HCT116 (cell line): ENCODE measurements around the gene KIF26A. TPM values are rescaled to one million over a fixed set of nuclear protein-coding genes. Genes with fewer than 3 reads are reported as not detected.

Source experiments
- ATAC-seq: fragments of 200-7000 bp; cut with Tn5 transposase; 2 replicates; pipeline ENCODE4 v1.9.1; 2020; ENCODE audit warnings: mild to moderate bottlenecking, moderate library complexity
- BruUV-seq: library from RNA; stranded (reverse); fragments of 400-500 nt; replicated peaks from 2 replicates; lab custom pipeline; 2021; lab: Mats Ljungman, UMichigan
- CTCF ChIA-PET: fragments of 300-600 bp; sonication (Branson Sonifier 250); formaldehyde crosslinking; loops from one replicate; lab custom pipeline; 2021; ENCODE audit warnings: antibody characterized with exemption; lab: Charles Lee
- POLR2A ChIA-PET: fragments of 300-600, 350-600 bp; sonication (Branson Sonifier 250); formaldehyde crosslinking; loops from one replicate; lab custom pipeline; 2021; ENCODE audit warnings: antibody characterized with exemption; lab: Charles Lee
- RAD21 ChIA-PET, 2 experiments: fragments of 300-600 bp; sonication (Branson Sonifier 250); formaldehyde crosslinking; loops; one replicate each; lab custom pipeline; 2023; ENCODE audit warnings: low total read pairs in 2 of 2; ENCODE audit not compliant: uncharacterized antibody in 2 of 2, unreplicated experiment in 2 of 2, low non-redundant PET in 1 of 2; lab: Charles Lee
- DNase-seq: peaks from one replicate; pipeline ENCODE4 v3.0.0-alpha.2; 2010; ENCODE audit warnings: low read depth, low spot score
- H2AFZ ChIP-seq: fragments of 200-600 bp; shearing (Covaris generic), sonication (generic); 2 replicates; pipeline ENCODE4 v1.6.1; 2017; ENCODE audit warnings: low read depth, mixed run types, mixed read lengths, antibody characterized with exemption, low read length; ENCODE audit not compliant: poor library complexity, severe bottlenecking
- H3K27ac ChIP-seq: 2 replicates; pipeline ENCODE4 v1.5.1; 2012; ENCODE audit warnings: low read depth, low read length
- H3K27me3 ChIP-seq: fragments of 200-600 bp; sonication (generic); 2 replicates; pipeline ENCODE4 v1.6.1; 2016; ENCODE audit warnings: mixed run types, low read length, mixed read lengths; ENCODE audit not compliant: insufficient read depth
- H3K36me3 ChIP-seq, 2 experiments: fragments of 200-500 bp in 1 of 2; fragments of 200-600 bp in 1 of 2; sonication (Bioruptor generic) in 1 of 2; sonication (generic) in 1 of 2; 2 replicates each; pipeline versions ENCODE4 v1.5.1 to v1.6.1; 2014 to 2016; ENCODE audit warnings: low read length in 2 of 2, inconsistent platforms in 1 of 2, mixed read lengths in 1 of 2, mixed run types in 1 of 2; ENCODE audit not compliant: insufficient read depth in 2 of 2, control insufficient read depth in 1 of 2
- H3K4me1 ChIP-seq, 2 experiments: fragments of 200-600 bp in 1 of 2; sonication (generic) in 1 of 2; 2 replicates each; pipeline versions ENCODE4 v1.5.1 to v1.6.1; 2012 to 2017; ENCODE audit warnings: low read length in 2 of 2, inconsistent platforms in 1 of 2, mild to moderate bottlenecking in 1 of 2, mixed read lengths in 1 of 2, mixed run types in 1 of 2, moderate library complexity in 1 of 2; ENCODE audit not compliant: insufficient read depth in 2 of 2, control insufficient read depth in 1 of 2
- H3K4me2 ChIP-seq: fragments of 200-600 bp; sonication (generic); 2 replicates; pipeline ENCODE4 v1.6.1; 2017; ENCODE audit warnings: mixed run types, low read length, mixed read lengths
- H3K4me3 ChIP-seq, 2 experiments: fragments of 200-600 bp in 1 of 2; sonication (generic) in 1 of 2; replicated peaks in 1 of 2; 2 replicates each; pipeline ENCODE4 v1.5.1; 2011 to 2016; ENCODE audit warnings: low read length in 2 of 2, control low read depth in 1 of 2, low read depth in 1 of 2, mild to moderate bottlenecking in 1 of 2, mixed read lengths in 1 of 2, mixed run types in 1 of 2
- H3K79me2 ChIP-seq: fragments of 200-600 bp; sonication (generic); 2 replicates; pipeline ENCODE4 v1.6.1; 2017; ENCODE audit warnings: mild to moderate bottlenecking, mixed run types, low read length, moderate library complexity, mixed read lengths; ENCODE audit not compliant: insufficient read depth
- H3K9ac ChIP-seq: fragments of 200-600 bp; sonication (generic); 2 replicates; pipeline ENCODE4 v1.6.1; 2016; ENCODE audit warnings: low read length, mixed read lengths
- H3K9me2 ChIP-seq: fragments of 200-600 bp; sonication (generic), shearing (Covaris generic); 2 replicates; pipeline ENCODE4 v1.6.1; 2017; ENCODE audit warnings: mixed run types, mild to moderate bottlenecking, moderate library complexity; ENCODE audit not compliant: insufficient read depth
- H3K9me3 ChIP-seq, 2 experiments: fragments of 200-500 bp in 1 of 2; fragments of 200-600 bp in 1 of 2; sonication (Bioruptor generic) in 1 of 2; sonication (generic) in 1 of 2; 2 replicates each; pipeline ENCODE4 v1.6.1; 2014 to 2017; ENCODE audit warnings: low read length in 2 of 2, mixed read lengths in 2 of 2, inconsistent platforms in 1 of 2, low read depth in 1 of 2, mild to moderate bottlenecking in 1 of 2, mixed run types in 1 of 2, moderate library complexity in 1 of 2; ENCODE audit not compliant: control insufficient read depth in 1 of 2, insufficient read depth in 1 of 2
- H4K20me1 ChIP-seq: fragments of 200-600 bp; sonication (generic), shearing (Covaris generic); 2 replicates; pipeline ENCODE4 v1.6.1; 2017; ENCODE audit warnings: mixed run types, mild to moderate bottlenecking, moderate library complexity; ENCODE audit not compliant: insufficient read depth
- CBX3 ChIP-seq: IDR thresholded peaks from 2 replicates; pipeline ENCODE4 v1.6.1; 2012; ENCODE audit warnings: low read depth
- CEBPB ChIP-seq: IDR thresholded peaks from 2 replicates; pipeline ENCODE4 v1.6.1; 2012; ENCODE audit warnings: low read depth
- CTCF ChIP-seq, 3 experiments: fragments of 200-600 bp in 1 of 3; sonication (generic) in 1 of 3; IDR thresholded peaks in 2 of 3; conservative IDR thresholded peaks in 1 of 3; 2 replicates each; pipeline ENCODE4 v1.5.1; 2012 to 2017; ENCODE audit warnings: low read depth in 2 of 3, low read length in 2 of 3, antibody characterized with exemption in 1 of 3, borderline replicate concordance in 1 of 3, control low read depth in 1 of 3, mild to moderate bottlenecking in 1 of 3, mixed read lengths in 1 of 3, mixed run types in 1 of 3, moderate library complexity in 1 of 3; ENCODE audit not compliant: insufficient read depth in 1 of 3
- EGR1 ChIP-seq: IDR thresholded peaks from 2 replicates; pipeline ENCODE4 v1.6.1; 2012; ENCODE audit warnings: low read depth
- ELF1 ChIP-seq: IDR thresholded peaks from 2 replicates; pipeline ENCODE4 v1.6.1; 2012; ENCODE audit warnings: low read depth, borderline replicate concordance
- EZH2 ChIP-seq: fragments of 200-600 bp; sonication (generic); IDR thresholded peaks from 2 replicates; pipeline ENCODE4 v1.6.1; 2017; ENCODE audit warnings: antibody characterized with exemption, mixed run types
- EZH2phosphoT487 ChIP-seq: fragments of 200-600 bp; IDR thresholded peaks from 2 replicates; pipeline ENCODE4 v1.6.1; 2018; ENCODE audit warnings: antibody characterized with exemption, borderline replicate concordance
- FOSL1 ChIP-seq: IDR thresholded peaks from 2 replicates; pipeline ENCODE4 v1.6.1; 2012; ENCODE audit warnings: low read depth
- POLR2AphosphoS5 ChIP-seq: IDR thresholded peaks from 2 replicates; pipeline ENCODE4 v1.6.1; 2011; ENCODE audit warnings: mild to moderate bottlenecking, low read depth, low read length, moderate library complexity
- RAD21 ChIP-seq: IDR thresholded peaks from 2 replicates; pipeline ENCODE4 v1.6.1; 2012; ENCODE audit warnings: low read depth, mild to moderate bottlenecking
- SIN3A ChIP-seq: IDR thresholded peaks from 2 replicates; pipeline ENCODE4 v1.6.1; 2012; ENCODE audit warnings: low read depth
- SP1 ChIP-seq: IDR thresholded peaks from 2 replicates; pipeline ENCODE4 v1.6.1; 2012; ENCODE audit warnings: low read depth
- SRF ChIP-seq: IDR thresholded peaks from 2 replicates; pipeline ENCODE4 v1.6.1; 2012; ENCODE audit warnings: low read depth
- TCF7L2 ChIP-seq: IDR thresholded peaks from 2 replicates; pipeline ENCODE4 v1.7.0; 2011; ENCODE audit warnings: borderline replicate concordance, inconsistent platforms; ENCODE audit not compliant: insufficient read depth, insufficient read length; ENCODE audit errors: extremely low read depth
- YY1 ChIP-seq: IDR thresholded peaks from 2 replicates; pipeline ENCODE4 v1.6.1; 2011; ENCODE audit warnings: low read length, low read depth, moderate library complexity, mild to moderate bottlenecking; ENCODE audit not compliant: insufficient replicate concordance; ENCODE audit errors: extremely low read depth
- ZFX ChIP-seq: fragments of 450-650 bp; IDR thresholded peaks from 2 replicates; pipeline ENCODE4 v1.6.1; 2017
- ZNF274 ChIP-seq: fragments of 200-500 bp; sonication (Bioruptor generic); IDR thresholded peaks from 2 replicates; pipeline ENCODE4 v1.6.1; 2014; ENCODE audit warnings: mild to moderate bottlenecking, low read depth, low read length, inconsistent platforms
- intact Hi-C: fragments of 100-400 bp; cut with micrococcal nuclease; formaldehyde crosslinking; loops from 2 replicates; pipeline ENCODE4 v1.10.0; 2022
- total RNA-seq: library from RNA; stranded (reverse); gene quantifications from one replicate; pipeline ENCODE4 v1.2.1, GENCODE V29; 2021; ENCODE audit not compliant: unreplicated experiment
- TF ChIP-seq, protein P1 (sequence below): IDR thresholded peaks from 2 replicates; pipeline ENCODE4 v1.6.1; 2012; ENCODE audit warnings: low read depth

KIF26A gene
- total RNA-seq, 1 experiment from 2014 or later = 10.2 TPM

DNA sequence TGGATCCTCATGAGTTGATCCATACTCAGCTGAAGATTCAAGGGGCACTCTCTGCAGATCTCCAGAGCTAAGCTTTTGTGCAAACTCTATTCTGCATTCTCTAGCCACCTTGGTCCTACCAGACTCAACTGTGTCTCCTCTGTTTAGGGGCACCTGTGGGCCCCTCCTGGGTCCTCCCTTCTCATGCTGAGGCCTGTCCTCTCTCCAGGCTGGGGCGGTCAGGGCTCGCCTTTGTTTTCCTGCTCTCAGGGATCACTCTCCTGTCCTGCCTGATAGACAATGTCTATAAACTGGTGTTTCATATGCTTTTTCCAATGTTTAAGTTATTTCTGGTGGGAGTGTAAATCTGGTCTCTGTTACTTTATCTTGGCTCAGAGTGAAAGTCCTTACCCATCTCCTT lies 11.6 kb upstream of the KIF26A start:
- Histone ChIP-seq H3K79me2 (no peaks in the 10 kb centered on the region), H2AFZ (no peak overlapping the region), H3K4me3 (no peak overlapping the region), H3K27ac (no peak overlapping the region), H3K9me3 (peaks cover 22 to 40% of the 10 kb centered on the region in 2 experiments), H3K9ac (no peak overlapping the region), H3K4me1 (no peaks in the 10 kb centered on the region), H3K9me2 (no peaks in the 10 kb centered on the region), H4K20me1 (no peaks in the 10 kb centered on the region), H3K4me2 (no peak overlapping the region), H3K27me3 (no peaks in the 10 kb centered on the region), H3K36me3 (no peaks in the 10 kb centered on the region)
- POLR2A ChIA-PET = no interaction called here
- RAD21 ChIA-PET = no interaction called here
- TF ChIP-seq CTCF (IDR thresholded peaks at IDR 0.05 in 2 of 3, conservative IDR thresholded peaks at IDR 0.05 in 1 of 3; ENCODE audit: borderline replicate concordance in 1 of 3, insufficient read depth in 1 of 3, low read depth in 2 of 3, low read length in 2 of 3) (no peak), ZNF274 (no peak), YY1 (no peak), SP1 (no peak), EZH2phosphoT487 (no peak), SIN3A (no peak), RAD21 (no peak), ELF1 (no peak), CEBPB (no peak), EGR1 (no peak), SRF (no peak), ZFX (no peak), TCF7L2 (no peak), EZH2 (no peak), POLR2AphosphoS5 (no peak), CBX3 (no peak), FOSL1 (no peak)
- TF ChIP-seq, protein P1, sequence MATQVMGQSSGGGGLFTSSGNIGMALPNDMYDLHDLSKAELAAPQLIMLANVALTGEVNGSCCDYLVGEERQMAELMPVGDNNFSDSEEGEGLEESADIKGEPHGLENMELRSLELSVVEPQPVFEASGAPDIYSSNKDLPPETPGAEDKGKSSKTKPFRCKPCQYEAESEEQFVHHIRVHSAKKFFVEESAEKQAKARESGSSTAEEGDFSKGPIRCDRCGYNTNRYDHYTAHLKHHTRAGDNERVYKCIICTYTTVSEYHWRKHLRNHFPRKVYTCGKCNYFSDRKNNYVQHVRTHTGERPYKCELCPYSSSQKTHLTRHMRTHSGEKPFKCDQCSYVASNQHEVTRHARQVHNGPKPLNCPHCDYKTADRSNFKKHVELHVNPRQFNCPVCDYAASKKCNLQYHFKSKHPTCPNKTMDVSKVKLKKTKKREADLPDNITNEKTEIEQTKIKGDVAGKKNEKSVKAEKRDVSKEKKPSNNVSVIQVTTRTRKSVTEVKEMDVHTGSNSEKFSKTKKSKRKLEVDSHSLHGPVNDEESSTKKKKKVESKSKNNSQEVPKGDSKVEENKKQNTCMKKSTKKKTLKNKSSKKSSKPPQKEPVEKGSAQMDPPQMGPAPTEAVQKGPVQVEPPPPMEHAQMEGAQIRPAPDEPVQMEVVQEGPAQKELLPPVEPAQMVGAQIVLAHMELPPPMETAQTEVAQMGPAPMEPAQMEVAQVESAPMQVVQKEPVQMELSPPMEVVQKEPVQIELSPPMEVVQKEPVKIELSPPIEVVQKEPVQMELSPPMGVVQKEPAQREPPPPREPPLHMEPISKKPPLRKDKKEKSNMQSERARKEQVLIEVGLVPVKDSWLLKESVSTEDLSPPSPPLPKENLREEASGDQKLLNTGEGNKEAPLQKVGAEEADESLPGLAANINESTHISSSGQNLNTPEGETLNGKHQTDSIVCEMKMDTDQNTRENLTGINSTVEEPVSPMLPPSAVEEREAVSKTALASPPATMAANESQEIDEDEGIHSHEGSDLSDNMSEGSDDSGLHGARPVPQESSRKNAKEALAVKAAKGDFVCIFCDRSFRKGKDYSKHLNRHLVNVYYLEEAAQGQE = no peak
- BruUV-seq = no TSS peak
- CTCF ChIA-PET = no interaction called here
- intact Hi-C loops = no loop called here
- ATAC-seq (no peak), DNase-seq (no peak)
